Activated CD8-positive, alpha-beta memory T cell treated with anti-CD3 and anti-CD28 coated beads, Interleukin-2, amount 50 U/mL, for 48 hours (primary cell): ENCODE data around the gene ARHGAP24.

Source experiments
- DNase-seq: peaks from one replicate; pipeline ENCODE4 v3.0.0-alpha.2; 2020

ARHGAP24 gene

GRCh38 chr4:85591406-85592098 is 116.6 kb downstream of the ARHGAP24 start:
- no peak for DNase-seq

DNA sequence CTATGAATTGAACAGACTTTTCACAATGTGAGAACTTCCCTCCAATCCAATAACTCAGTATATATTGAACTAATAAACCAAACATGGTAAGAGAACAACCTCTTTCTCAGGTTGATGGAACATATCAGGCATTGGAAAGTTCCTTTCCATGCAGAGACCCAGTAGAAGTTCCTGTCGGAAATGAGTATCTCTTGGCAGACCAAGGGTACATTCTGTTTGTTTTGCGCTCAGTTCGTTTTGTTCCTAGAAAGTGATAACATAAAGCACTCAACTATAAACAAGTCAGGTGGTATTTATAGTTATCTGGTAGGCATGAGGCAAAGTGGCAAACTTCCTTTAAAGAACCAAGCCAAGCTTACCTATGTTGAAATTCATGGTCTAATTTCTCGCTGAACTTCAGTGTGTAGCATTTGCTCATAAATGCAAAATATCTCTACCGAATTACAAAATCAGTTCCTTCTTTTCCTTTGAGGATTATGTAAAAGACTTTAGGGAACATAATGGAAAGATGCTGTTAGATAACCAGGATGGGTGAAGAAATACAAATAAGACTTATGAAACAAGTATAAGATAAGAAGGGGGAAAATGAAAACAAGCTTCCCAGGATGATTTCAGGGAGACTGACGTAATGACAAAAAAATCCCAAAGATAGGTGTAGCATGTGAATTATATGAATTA is 120.3 kb downstream of the ARHGAP24 start:
- DNase-seq: no peak

DNA sequence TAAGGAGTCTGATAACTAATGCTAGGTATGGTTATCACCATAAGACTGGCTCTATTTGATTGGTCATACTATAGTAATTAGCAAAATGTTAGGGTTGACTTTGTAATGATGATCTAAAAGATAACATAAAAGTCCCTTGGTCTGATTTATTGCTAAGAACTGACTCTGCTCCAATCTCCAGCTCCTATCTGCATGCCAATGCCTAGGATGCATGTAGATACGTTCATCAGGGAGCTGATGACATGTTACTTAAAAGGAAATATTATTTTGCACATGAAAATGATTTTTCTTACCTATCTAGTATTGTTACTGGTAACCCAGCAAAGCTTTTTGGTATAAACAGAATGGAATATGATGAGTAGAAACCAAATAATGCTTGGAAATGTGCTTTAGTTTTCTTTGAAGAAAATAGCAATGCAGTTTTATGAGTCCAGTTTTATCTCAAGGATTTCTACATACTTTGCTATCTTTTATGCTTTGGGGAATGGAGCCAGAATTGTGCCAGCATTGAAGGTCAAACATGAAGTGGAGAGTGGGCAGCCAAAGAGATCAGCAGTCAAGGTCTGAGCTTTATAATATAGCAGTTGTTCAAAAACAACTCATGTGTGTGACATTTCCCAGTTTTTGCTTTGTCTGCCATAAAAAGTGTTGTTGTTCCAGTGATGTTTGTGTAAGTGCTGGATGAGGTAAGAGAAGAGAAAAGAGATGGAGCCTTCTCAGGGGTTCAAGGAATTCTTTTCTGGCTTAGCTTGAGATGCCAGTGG is 121.0 kb downstream of the ARHGAP24 start:
- DNase-seq: no peak

- DNase-seq: no peak
Measured at GRCh38 chr4:85598936-85599335, 124.0 kb downstream of the ARHGAP24 start.

- DNase-seq: no peak
Measured at GRCh38 chr4:85600501-85600900, 125.6 kb downstream of the ARHGAP24 start.

DNA sequence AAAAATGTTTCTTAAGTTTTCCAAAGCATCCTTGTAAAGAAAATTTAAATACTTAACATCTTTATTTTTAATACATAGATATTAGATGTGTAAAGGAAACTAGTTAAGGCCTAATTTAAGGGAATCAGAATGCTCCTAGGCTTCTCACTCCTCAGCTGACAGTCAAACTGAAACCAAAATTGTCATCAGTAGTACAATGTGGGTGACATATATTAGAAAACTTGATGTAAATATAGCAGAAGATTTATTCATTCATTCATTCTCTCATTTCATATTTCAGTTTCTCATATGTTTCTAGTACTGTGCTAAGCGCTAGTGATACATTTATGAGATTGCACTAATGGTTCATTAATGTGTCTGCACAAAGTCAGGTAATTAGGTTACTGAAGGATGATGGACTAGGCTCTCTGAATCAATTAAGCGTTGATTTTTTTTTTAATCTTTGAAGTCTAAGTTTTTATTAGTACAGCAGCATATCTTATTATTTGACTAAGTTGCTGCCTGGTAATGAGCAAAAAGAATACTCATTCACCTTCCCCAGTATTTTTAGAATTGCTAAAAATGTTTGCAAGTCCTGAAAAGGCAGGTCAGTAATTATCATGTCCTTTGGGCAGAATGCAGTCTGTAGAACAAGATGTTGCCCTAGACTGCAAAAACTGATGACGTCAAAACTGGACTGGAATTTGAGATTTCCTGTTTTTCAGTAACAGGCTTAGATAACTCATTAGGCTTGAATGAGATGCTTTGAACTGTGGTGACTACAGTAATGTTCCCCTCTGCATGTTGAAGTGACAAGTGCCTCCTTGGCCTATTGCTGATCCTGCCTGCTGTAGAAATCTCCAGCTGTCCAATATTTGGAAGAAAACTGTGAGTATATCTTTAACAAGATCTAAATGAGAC is 128.7 kb downstream of the ARHGAP24 start:
- no peak for DNase-seq

- no peak for DNase-seq
Measured at GRCh38 chr4:85606505-85606904, 131.6 kb downstream of the ARHGAP24 start.

DNA sequence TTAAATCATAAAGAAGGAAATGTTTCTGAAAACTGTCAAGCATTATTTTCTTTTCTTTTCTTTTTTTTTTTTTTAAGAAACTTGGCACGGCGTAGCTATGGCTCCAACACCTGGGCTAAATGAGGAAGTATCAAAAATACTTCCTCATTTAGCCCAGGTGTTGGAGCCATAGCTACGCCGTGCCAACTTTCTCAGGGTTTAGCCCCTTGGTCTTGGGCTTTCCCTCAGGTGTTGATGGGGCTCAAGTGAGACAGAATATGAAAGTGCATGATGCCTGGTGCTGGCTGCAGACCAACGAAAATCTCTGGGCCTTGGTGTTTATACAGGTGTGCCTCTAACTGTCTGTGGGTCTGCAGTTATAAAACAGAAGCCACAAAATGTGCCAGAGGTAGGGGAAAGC is 132.7 kb downstream of the ARHGAP24 start:
- DNase-seq: no peak

DNA sequence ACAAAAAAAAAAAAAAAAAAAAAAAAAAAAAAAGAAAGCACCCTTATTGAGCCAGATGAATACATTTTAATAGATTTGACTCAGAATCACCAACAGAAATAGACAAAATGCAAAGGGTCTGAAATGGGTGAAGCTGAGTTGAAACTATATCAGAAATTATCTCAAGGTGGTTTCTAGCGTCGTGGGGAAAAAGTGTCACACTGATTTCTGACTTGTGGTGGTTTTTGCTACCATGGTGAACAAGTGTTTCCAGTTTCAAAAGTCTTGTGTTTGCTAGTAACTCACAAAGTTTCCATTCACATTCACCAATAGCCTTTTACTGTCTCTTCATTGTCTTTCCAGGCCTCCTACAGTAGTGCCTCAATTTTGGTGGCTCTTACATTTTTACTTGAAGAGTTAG is 135.5 kb downstream of the ARHGAP24 start:
- no peak for DNase-seq

DNA sequence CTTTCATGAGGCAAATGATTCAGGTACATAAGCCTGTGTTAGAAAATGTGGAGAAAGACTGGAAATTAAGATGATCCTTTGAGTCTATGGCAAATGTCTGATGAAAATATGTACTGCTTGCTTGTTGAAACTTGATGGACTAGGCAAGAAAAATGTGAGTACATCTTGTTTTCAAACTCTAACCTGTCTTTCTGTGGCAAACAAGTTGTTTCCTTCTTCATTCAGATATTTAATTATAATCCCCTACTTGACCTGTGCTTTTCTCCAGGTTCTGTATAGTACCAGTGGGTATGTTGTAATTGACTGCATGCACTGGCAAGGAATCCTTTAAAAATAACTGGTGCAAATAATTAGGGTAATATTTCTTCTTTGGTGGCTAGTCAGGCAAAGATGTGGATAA is 136.7 kb downstream of the ARHGAP24 start:
- DNase-seq: no peak

GRCh38 chr4:85613901-85614300 is 139.0 kb downstream of the ARHGAP24 start:
- DNase-seq: no peak

GRCh38 chr4:85615952-85616351 is 141.0 kb downstream of the ARHGAP24 start:
- no peak for DNase-seq

GRCh38 chr4:85617202-85617601 is 142.3 kb downstream of the ARHGAP24 start:
- DNase-seq: no peak

- no peak for DNase-seq
Measured at GRCh38 chr4:85632981-85633380, 158.0 kb downstream of the ARHGAP24 start.

- DNase-seq: no peak
Measured at GRCh38 chr4:85637778-85638177, 162.8 kb downstream of the ARHGAP24 start.

DNA sequence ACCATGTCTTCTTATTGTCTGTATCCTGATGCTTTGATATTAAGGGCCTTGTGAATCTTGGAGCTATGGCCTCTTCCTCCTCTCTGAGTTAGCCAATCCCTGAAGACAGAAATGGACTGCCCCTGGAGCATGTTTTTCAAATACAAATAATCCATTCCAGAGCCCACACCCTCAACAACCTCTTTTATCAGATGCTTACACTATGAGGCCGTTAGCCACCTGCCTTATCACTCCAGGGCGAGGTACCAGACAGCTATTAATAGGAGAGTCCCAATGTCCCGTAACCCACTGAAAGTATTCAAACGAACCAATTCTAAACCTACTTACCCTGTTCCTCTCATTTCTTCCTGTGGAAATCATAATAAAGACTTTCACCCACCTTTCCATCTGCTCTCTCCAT is 165.0 kb downstream of the ARHGAP24 start:
- no peak for DNase-seq

- DNase-seq: no peak
Measured at GRCh38 chr4:85642356-85643100, 167.6 kb downstream of the ARHGAP24 start.

GRCh38 chr4:85644061-85644460 is 169.1 kb downstream of the ARHGAP24 start:
- no peak for DNase-seq

DNA sequence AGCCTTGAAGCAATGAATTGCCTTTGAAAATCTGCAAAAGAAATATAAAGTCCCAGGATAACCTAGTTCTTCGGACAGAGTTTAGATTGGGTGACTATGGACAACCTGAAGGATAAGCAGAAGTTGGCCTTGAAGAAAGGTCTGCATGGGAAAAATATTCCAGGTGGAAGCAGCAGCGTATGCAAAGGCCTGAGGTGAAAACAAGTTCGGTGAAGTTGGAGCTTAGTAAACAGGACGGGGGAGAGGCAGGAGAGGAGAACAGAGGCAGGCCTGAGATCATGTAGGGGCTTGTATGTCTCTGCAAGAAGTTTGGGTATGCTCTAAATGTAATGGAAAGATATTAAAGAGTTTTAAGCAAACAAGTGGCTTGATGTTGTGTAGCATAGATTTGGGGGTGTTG is 176.0 kb downstream of the ARHGAP24 start:
- DNase-seq: no peak

- no peak for DNase-seq
Measured at GRCh38 chr4:85656759-85657505, 182.0 kb downstream of the ARHGAP24 start.

DNA sequence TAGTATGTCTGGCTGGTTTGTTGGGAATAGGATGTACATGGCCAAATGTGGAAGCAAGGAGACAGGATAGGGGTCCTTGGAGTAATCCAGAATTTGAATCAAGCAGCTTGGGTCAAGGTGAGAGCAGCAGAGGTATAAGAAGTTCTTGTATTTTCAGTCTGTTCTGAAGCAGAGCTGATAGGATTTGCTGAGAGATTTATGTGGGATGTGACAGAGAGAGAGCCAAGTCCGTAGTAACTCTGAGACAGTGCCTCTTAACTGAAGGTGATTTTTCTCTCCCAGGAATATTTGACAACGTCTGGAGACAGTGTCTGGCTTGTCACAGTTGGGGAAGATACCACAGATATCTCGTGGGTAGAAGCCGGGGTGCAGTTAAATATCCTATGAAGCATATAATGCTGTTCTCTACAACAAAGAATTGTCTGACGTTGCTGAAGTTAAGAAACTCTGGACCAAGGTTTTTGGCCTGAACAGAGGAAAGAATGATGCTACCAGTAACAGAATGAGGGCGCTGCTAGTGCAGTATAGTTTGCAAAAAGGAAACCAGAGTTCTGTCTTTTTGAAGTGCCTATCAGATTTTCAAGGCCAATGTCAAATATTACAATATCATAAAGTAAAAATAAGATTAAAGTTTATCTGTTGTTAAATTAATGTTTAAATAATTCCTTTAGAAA is 184.0 kb downstream of the ARHGAP24 start:
- no peak for DNase-seq
